T1000 (cell line): ENCODE data around the gene DOK6.

ENCODE experiments used
- DNase-seq: peaks from one replicate; lab custom pipeline; 2025; ENCODE audit warnings: mixed read lengths; lab: John Stamatoyannopoulos, UW

The DOK6 gene

DNA sequence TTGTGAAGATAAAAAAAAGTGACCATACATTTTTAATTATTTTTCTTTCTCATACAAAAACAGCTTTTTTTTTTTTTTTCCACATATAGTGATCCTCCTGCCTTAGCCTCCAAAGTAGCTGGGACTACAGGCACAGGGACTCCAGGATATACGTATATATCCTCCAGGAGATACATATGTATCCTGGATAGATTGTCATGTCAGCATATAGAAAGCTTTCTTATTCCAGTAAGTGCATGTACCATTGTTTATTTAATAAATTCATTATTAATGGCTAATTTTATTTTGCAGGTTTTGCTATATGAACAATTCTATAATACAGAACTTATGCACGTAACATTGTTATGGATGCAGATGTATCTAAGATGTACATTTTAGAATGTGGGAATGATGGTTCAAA lies 138.7 kb downstream of the DOK6 start:
- DNase-seq, result no peak

DNA sequence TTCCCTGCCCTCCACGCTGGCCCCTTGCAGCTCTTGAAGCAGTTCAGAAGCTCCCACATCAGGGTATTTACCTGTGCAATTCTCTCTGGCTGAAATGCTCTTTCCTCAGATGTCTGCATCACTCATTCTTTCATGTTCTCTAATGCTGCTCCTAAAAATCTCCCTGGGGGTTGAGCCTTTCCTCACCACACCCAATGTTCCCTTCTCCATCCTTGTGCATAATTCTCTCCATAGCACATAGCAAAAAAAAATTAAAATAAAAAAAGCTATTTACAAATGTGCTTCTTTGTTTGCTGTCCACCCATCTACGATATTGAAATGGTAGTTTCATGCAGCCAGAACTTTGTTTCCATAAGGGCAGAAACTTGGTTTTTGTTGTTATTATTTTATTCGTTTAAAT lies 155.5 kb downstream of the DOK6 start:
- no peak for DNase-seq

DNA sequence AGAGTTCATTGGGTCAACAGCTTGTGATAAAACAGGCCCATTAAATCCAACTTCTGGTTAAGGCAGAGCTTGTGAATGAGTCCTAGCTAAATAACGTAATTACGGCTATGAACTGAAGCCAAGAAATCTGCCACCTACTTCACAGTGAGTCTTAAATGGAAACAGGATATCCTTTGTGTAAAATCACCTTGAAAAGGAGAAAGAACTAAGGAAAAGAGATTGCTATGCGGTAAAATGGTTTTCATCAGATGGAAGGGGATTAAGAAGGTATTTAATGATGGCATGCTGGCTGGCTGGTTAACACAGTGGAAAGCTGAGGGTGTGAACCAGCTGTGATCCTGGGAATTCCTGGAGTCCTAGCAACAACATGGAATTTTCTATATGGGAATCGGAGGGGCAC lies 156.6 kb downstream of the DOK6 start:
- no peak for DNase-seq

- no peak for DNase-seq
Measured at GRCh38 chr18:69558052-69558451, 157.4 kb downstream of the DOK6 start.

GRCh38 chr18:69559604-69560003 lies 158.9 kb downstream of the DOK6 start:
- DNase-seq, result no peak

GRCh38 chr18:69564602-69565001 lies 163.9 kb downstream of the DOK6 start:
- no peak for DNase-seq

- no peak for DNase-seq
Measured at GRCh38 chr18:69567813-69568488, 167.3 kb downstream of the DOK6 start.

- DNase-seq, result no peak
Measured at GRCh38 chr18:69569133-69569532, 168.4 kb downstream of the DOK6 start.

- DNase-seq, result no peak
Measured at GRCh38 chr18:69574401-69574800, 173.7 kb downstream of the DOK6 start.

GRCh38 chr18:69580107-69580506 lies 179.4 kb downstream of the DOK6 start:
- no peak for DNase-seq

- DNase-seq, result no peak
Measured at GRCh38 chr18:69584429-69584828, 183.7 kb downstream of the DOK6 start.

DNA sequence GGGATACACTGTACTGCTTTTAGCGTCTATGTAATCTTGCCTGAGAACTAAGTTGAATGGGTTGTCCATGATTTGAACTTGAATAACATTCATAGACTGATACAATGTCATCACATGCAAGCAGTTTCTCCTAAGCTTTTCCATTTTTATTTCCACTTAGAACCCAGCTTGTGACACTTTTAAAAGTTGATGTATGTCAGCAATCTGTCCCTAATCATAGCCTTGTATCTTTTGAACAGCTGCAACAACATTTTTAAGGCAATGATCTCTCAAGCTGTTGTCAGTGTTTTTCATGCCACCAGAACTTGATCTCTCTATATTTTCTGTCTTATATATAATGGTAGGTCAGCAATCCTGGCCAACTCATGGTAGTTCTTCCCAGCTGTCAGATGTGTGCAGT lies 185.0 kb downstream of the DOK6 start:
- no peak for DNase-seq

DNA sequence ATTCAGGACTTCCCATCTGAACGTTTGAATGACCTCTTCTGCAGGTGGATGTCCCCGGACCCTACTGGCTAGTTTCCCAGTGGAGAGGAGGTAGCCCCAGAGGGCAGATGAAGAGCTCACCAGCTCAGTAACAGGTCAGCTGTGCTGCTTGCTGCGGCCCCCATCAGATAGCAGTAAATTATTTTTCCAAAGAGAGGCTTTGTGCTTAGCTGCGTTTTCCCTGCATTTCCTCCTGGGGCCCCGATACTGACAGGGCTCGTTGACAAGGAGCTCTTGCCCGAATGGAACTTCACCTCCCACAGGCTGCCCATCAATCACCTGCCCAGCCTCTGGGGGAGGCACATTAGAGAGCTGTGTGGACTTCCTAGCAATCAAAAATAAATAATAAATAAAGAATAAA lies 185.8 kb downstream of the DOK6 start:
- DNase-seq, result no peak

DNA sequence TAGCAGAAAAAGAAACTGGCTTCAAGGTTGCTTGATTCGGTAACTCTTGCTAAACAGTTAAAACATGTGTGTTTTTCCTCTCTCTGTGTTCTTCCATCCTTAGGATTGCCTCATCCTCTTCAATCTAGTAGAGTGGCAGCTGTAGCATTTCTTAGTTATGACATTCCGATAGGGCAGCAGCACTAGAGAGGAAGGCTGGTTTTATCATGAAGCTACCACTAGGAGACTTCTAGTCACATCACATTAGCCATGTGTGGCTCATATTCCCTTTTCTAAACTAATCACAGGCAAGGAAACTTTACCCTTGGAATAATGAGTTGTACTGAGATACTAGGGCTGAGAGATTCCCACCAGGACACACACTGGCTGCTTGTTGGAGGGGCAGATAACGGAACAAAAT lies 187.6 kb downstream of the DOK6 start:
- DNase-seq, result no peak

DNA sequence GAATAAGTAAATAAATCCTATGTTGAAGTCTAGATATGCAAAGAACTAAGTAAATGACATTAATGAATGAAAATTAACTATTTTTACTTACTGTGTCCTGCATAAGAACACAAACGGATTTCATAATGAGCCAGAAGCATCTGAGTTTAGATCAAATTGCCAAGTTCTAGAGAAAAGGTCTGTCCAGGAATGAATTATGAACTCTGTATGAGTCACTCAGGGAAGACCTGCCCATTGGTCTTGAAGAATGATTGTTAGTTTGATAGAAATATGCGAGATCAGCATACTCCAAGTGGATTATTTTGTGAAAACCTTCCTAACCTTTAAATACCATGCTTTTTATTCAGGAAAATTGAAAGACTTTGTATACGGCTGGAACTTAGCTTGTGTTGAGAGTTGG lies 189.5 kb downstream of the DOK6 start:
- DNase-seq, result no peak

DNA sequence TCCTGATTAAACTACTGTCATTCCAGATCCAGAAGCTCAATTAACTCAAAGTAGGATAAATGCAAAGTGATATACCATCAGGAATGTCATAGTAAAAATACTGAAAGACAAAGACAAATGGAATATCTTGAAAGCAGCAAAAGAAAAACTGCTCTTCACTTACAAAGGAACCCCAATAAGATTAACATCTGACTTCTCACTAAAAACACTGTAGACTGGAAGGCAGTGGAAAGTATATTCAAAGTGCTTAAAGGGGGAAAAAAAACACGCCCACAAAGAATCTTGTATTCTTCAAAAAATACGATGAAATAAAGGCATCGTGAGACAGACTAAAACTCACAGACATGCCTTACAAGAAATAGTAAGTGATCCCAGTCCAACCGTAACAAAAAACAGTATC lies 195.7 kb downstream of the DOK6 start:
- DNase-seq, result no peak

GRCh38 chr18:69597561-69597960 lies 196.9 kb downstream of the DOK6 start:
- no peak for DNase-seq

DNA sequence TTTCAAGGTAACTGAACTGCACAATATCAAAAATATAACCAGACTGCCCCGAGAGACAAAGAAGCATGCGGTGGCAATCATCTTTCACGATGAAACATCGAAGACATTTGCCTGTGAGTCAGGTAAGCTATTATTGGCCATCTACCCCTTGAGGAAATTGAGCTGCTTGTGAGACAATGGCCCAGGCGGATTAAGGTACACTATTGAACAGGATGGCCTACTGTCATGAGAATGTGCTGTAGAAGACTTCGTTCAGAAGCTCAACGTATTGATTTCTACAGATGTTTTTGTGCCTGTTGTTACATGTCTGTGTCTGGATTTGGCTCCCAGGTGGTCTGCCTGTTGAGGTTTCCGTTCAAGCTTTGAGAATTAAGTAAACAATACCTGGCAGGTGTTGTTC lies 198.7 kb downstream of the DOK6 start:
- no peak for DNase-seq

DNA sequence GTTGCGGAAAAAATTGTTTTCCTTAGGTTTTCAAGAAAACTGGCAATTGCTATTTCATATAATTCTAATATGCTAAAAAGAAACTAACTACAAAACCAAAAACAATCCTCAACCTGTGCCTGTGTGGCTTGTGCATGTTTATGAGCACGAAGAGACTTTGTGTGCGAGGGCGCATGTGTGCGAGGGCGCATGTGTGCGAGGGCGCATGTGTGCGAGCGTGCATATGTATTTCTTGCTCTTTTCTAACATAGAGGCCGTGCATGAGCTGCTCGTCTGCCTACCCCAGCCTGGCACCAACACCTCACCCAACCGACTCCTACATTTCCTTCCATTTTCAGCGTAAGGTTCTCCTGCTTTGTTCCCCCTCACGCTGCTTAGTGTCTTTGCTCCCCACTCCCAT lies 211.6 kb downstream of the DOK6 start:
- no peak for DNase-seq

DNA sequence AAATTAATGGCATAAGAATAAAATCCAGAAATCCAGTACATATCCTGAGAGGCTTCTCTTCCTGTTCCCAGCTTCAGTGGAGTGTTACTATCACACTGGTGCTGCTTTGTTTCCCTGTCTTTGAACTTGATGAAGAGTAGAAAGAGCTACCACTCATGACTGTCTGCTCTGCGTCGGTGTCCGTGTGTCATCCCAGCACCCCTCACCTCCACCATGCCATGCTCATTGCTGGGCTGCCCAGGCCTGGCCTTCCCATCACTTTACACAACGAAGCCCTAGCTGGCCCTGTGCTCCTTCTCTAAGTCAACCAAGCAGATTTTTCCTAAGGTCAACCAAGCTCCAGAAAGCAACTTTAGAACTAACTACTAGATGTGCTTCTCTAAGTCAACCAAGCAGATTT lies 215.4 kb downstream of the DOK6 start:
- no peak for DNase-seq

- DNase-seq, result no peak
Measured at GRCh38 chr18:69617408-69617807, 216.7 kb downstream of the DOK6 start.

- DNase-seq, result no peak
Measured at GRCh38 chr18:69617888-69618287, 217.2 kb downstream of the DOK6 start.

GRCh38 chr18:69622184-69622583 lies 221.5 kb downstream of the DOK6 start:
- no peak for DNase-seq

GRCh38 chr18:69622961-69623360 lies 222.3 kb downstream of the DOK6 start:
- no peak for DNase-seq

- no peak for DNase-seq
Measured at GRCh38 chr18:69626171-69626570, 225.5 kb downstream of the DOK6 start.
